Heart left ventricle (tissue), 13 donors: ENCODE measurements around the gene CXCL16.

Experiments
- CTCF ChIP-seq, 12 donors: fragments of 200-600 bp; sonication (generic) in 4 of 12; IDR thresholded peaks; one replicate each; pipeline versions ENCODE4 v1.5.0 to v1.8.0; 2018 to 2022; ENCODE audit warnings: antibody characterized with exemption in 12 of 12, mild to moderate bottlenecking in 5 of 12
- POLR2A ChIP-seq, 2 donors: fragments of 450-650 bp; IDR thresholded peaks; one replicate each; pipeline ENCODE4 v1.6.1; 2017; ENCODE audit warnings: antibody characterized with exemption in 2 of 2, mild to moderate bottlenecking in 2 of 2, moderate library complexity in 2 of 2
- donor health status: ischemic (EF 13 %, LVEDD 7.1; RV severe dilation, severe dysfunction).
- donor health status: DM: no; HTN: yes; CAD: no.
- donor health status: DM: no; HTN: no; CAD: no.
- donor health status: ischemic (EF 25% LVEDD 6.9; RV normal size, moderate dysfunction).
- donor health status: ischemic (EF 25% LVEDD 5.7; RV mildly dilated, moderate dysfunction).
- donor health status: ischemic (EF 35%, LVEDD 5.7; RV mildly dilated, moderate dysfunction).
- donor health status: nonischemic (EF 11% LVEDD 7.7; RV severe dilation, severe dysfunction).
- donor health status: DM: yes; HTN: yes; CAD: no.
- donor health status: PGD.
- donor health status: ischemic (EF 29% LVEDD 5.4; RV normal size, mild dysfunction).
- donor health status: nonischemic (EF 23%, LVEDD 6.1; RV moderate dilation, normal function).

- no peak for TF ChIP-seq CTCF (IDR thresholded peaks at IDR 0.05)
- TF ChIP-seq POLR2A (IDR thresholded peaks at IDR 0.05) = no peak
These were observed 46.4 kb upstream of the CXCL16 start, which contains the start of gene VMO1 for GRCh38 chr17:4786106-4786511.
